Adrenal gland (tissue), 5 donors: ENCODE measurements around the gene LRRC53.
A peak's percentile ranks its signal among the peaks of the same experiment; 100 is the strongest.

Source experiments
- POLR2A ChIP-seq, 2 donors: fragments of 450-650 bp; IDR thresholded peaks; one replicate each; pipeline ENCODE4 v1.6.1; 2017; ENCODE audit warnings: antibody characterized with exemption in 2 of 2, mild to moderate bottlenecking in 2 of 2, moderate library complexity in 1 of 2
- TF ChIP-seq, protein P1 (sequence below), 6 experiments: fragments of 450-650 bp in 4 of 6; fragments of 200-600 bp in 2 of 6; sonication (generic) in 1 of 6; IDR thresholded peaks; 1 replicate in 5 of 6; 2 replicates in 1 of 6; pipeline versions ENCODE4 v1.5.1 to v1.8.0; 2016 to 2021; ENCODE audit warnings: antibody characterized with exemption in 6 of 6, mild to moderate bottlenecking in 2 of 6, moderate library complexity in 1 of 6
- donor health status: DM: no; HTN: no; CAD: no.

DNA sequence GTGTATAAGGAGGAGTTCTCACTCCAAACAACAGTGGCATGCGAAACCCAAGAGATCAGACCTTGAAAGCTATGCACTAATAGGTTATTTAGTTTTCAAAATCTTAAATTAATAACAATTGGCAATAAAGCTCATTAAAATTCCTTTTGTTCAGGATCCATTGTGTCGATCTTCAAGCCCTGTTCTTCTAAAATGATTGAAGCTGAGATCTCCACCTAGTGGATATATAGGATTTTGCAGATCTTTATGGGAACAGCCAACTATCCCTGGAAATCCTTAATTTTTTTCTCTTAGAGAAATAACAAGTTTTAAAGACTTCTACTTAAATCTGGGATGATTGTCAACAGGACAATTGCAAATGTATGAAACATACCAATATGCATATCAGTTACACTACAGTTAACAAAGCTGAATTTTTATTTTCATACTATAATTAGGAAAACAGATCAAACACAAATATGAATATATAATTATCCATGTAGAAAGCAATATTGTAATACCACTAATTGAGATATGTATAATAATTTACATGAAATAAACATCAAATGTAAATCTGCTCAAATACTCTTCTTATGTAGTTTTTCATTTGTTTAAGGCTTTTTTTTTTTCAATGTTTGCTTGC, 43.3 kb downstream of the LRRC53 start:
- TF ChIP-seq, protein P1, sequence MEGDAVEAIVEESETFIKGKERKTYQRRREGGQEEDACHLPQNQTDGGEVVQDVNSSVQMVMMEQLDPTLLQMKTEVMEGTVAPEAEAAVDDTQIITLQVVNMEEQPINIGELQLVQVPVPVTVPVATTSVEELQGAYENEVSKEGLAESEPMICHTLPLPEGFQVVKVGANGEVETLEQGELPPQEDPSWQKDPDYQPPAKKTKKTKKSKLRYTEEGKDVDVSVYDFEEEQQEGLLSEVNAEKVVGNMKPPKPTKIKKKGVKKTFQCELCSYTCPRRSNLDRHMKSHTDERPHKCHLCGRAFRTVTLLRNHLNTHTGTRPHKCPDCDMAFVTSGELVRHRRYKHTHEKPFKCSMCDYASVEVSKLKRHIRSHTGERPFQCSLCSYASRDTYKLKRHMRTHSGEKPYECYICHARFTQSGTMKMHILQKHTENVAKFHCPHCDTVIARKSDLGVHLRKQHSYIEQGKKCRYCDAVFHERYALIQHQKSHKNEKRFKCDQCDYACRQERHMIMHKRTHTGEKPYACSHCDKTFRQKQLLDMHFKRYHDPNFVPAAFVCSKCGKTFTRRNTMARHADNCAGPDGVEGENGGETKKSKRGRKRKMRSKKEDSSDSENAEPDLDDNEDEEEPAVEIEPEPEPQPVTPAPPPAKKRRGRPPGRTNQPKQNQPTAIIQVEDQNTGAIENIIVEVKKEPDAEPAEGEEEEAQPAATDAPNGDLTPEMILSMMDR (IDR thresholded peaks at IDR 0.05): peak; percentile 30 to 63 (median 47)
- no peak for TF ChIP-seq POLR2A (IDR thresholded peaks at IDR 0.05)
